ENCODE data around the gene CUL1.

The CUL1 gene

GRCh38 chr7:148761499-148762278 lies 63.0 kb downstream of the CUL1 start:
- Histone ChIP-seq H3K4me1 (no peaks in the 10 kb centered on the region), H3K4me3 (no peak overlapping the region), H3K27ac (no peak overlapping the region), H3K27me3 (no peaks in the 10 kb centered on the region), H3K9me3 (no peaks in the 10 kb centered on the region), H3K36me3 (peaks cover 40 to 46% (median 42%) of the 10 kb centered on the region in 3 donors)
- no peak for TF ChIP-seq CTCF (IDR thresholded peaks at IDR 0.05)
- DNase-seq = no peak
- intact Hi-C loops (cut with DNase I; ENCODE audit: low total_unique reads) = no loop called here

- intact Hi-C loops (cut with DNase I; ENCODE audit: low total_unique reads) = no loop called here
- H3K36me3 ChIP-seq = peaks cover 50% of the 10 kb centered on the region in 3 donors
- TF ChIP-seq CTCF (IDR thresholded peaks at IDR 0.05) = no peak
- H3K9me3 ChIP-seq = no peaks in the 10 kb centered on the region
- no peak overlapping the region for H3K27ac ChIP-seq
- DNase-seq = no peak
- no peaks in the 10 kb centered on the region for H3K4me1 ChIP-seq
- no peaks in the 10 kb centered on the region for H3K27me3 ChIP-seq
- H3K4me3 ChIP-seq = no peak overlapping the region
These were observed 64.9 kb downstream of the CUL1 start for GRCh38 chr7:148763622-148764021.

- no peaks in the 10 kb centered on the region for H3K9me3 ChIP-seq
- no peak for TF ChIP-seq CTCF (IDR thresholded peaks at IDR 0.05)
- H3K36me3 ChIP-seq = peaks cover 39 to 87% (median 63%) of the 10 kb centered on the region in 3 donors
- H3K27ac ChIP-seq = no peak overlapping the region
- no peaks in the 10 kb centered on the region for H3K4me1 ChIP-seq
- no peak for DNase-seq
- intact Hi-C loops (cut with DNase I; ENCODE audit: low total_unique reads) = no loop called here
- no peak overlapping the region for H3K4me3 ChIP-seq
- H3K27me3 ChIP-seq = no peaks in the 10 kb centered on the region
These were observed 71.3 kb downstream of the CUL1 start for GRCh38 chr7:148770004-148770403.

- intact Hi-C loops (cut with DNase I; ENCODE audit: low total_unique reads) = no loop called here
- H3K36me3 ChIP-seq = peaks cover 35 to 83% (median 62%) of the 10 kb centered on the region in 3 donors
- H3K27ac ChIP-seq = no peak overlapping the region
- DNase-seq = no peak
- no peaks in the 10 kb centered on the region for H3K9me3 ChIP-seq
- no peak for TF ChIP-seq CTCF (IDR thresholded peaks at IDR 0.05)
- no peaks in the 10 kb centered on the region for H3K27me3 ChIP-seq
- no peaks in the 10 kb centered on the region for H3K4me1 ChIP-seq
- H3K4me3 ChIP-seq = no peak overlapping the region
These were observed 73.8 kb downstream of the CUL1 start for GRCh38 chr7:148772297-148773089.

- H3K27ac ChIP-seq = no peak overlapping the region
- no peaks in the 10 kb centered on the region for H3K27me3 ChIP-seq
- no peak overlapping the region for H3K4me3 ChIP-seq
- intact Hi-C loops (cut with DNase I; ENCODE audit: low total_unique reads) = no loop called here
- no peak for DNase-seq
- H3K9me3 ChIP-seq = no peaks in the 10 kb centered on the region
- no peak for TF ChIP-seq CTCF (IDR thresholded peaks at IDR 0.05)
- no peaks in the 10 kb centered on the region for H3K4me1 ChIP-seq
- H3K36me3 ChIP-seq = peaks cover 27 to 79% (median 53%) of the 10 kb centered on the region in 3 donors
These were observed 74.6 kb downstream of the CUL1 start for GRCh38 chr7:148773334-148773733.
